Cardiac muscle cell (in vitro differentiated cells and primary cell): ENCODE measurements around the gene ZNF521. TPM values are rescaled to one million over a fixed set of nuclear protein-coding genes. Genes with fewer than 3 reads are reported as not detected.
A peak's percentile ranks its signal among the peaks of the same experiment; 100 is the strongest.

Experiments used
- DNase-seq, 2 donors: peaks; one replicate each; pipeline versions ENCODE4 v3.0.0 to v3.0.0-alpha.2; 2010 to 2017; ENCODE audit warnings: low read depth in 1 of 2, low spot score in 1 of 2
- H3K27ac ChIP-seq: fragments of 200-600 bp; sonication (generic); 2 replicates; pipeline ENCODE4 v1.5.1; 2016
- H3K27me3 ChIP-seq: fragments of 200-600 bp; sonication (generic); 2 replicates; pipeline ENCODE4 v1.6.0; 2016; ENCODE audit warnings: control low read depth
- H3K36me3 ChIP-seq: fragments of 200-600 bp; sonication (generic); 2 replicates; pipeline ENCODE4 v1.5.1; 2016; ENCODE audit warnings: control low read depth
- H3K4me1 ChIP-seq: fragments of 200-600 bp; sonication (generic); 2 replicates; pipeline ENCODE4 v1.8.1; 2017; ENCODE audit warnings: low read depth, mild to moderate bottlenecking, mixed run types
- H3K4me3 ChIP-seq: fragments of 200-600 bp; sonication (generic); 2 replicates; pipeline ENCODE4 v1.5.1; 2016; ENCODE audit warnings: mild to moderate bottlenecking
- H3K9me3 ChIP-seq: fragments of 200-600 bp; sonication (generic); 2 replicates; pipeline ENCODE4 v1.5.1; 2017; ENCODE audit warnings: low read depth, mild to moderate bottlenecking, control low read depth
- CTCF ChIP-seq: IDR thresholded peaks from 2 replicates; pipeline ENCODE4 v1.5.1; 2012; ENCODE audit warnings: low read depth, mild to moderate bottlenecking, low read length
- polyA plus RNA-seq: library from polyadenylated mRNA; unstranded; fragments of >200 nt; fragmentation: Nextera tagmentation; extraction: Ambion mirVana; gene quantifications from 2 replicates; pipeline ENCODE4 v1.2.1, GENCODE V29; 2016
- total RNA-seq: library from RNA; depleted of rRNA; stranded (reverse); fragments of >200 nt; gene quantifications from 2 replicates; pipeline ENCODE4 v1.2.3, GENCODE V29; 2016

The ZNF521 gene
- total and polyA plus RNA-seq, 2 experiments from 2014 or later = 34.2 to 442 TPM

- H3K27me3 ChIP-seq = no peaks in the 10 kb centered on the region
- no peak overlapping the region for H3K4me3 ChIP-seq
- no peaks in the 10 kb centered on the region for H3K9me3 ChIP-seq
- H3K27ac ChIP-seq = no peak overlapping the region
- DNase-seq = peak in 1 of 2 donors; percentile 28
- no peak for TF ChIP-seq CTCF
- H3K36me3 ChIP-seq = no peaks in the 10 kb centered on the region
- H3K4me1 ChIP-seq = peaks cover 47% of the 10 kb centered on the region
These were observed 5.4 kb downstream of the ZNF521 start for GRCh38 chr18:25346561-25346960.

- Histone ChIP-seq H3K9me3 (no peaks in the 10 kb centered on the region), H3K36me3 (no peaks in the 10 kb centered on the region), H3K27ac (no peak overlapping the region), H3K4me1 (peaks cover 47% of the 10 kb centered on the region), H3K4me3 (no peak overlapping the region), H3K27me3 (no peaks in the 10 kb centered on the region)
- no peak for DNase-seq
- TF ChIP-seq CTCF = no peak
These were observed 6.7 kb downstream of the ZNF521 start for GRCh38 chr18:25345081-25345866.

GRCh38 chr18:25341831-25342230 lies 10.1 kb downstream of the ZNF521 start:
- H3K27ac ChIP-seq = no peak overlapping the region
- H3K4me1 ChIP-seq = peaks cover 27% of the 10 kb centered on the region
- H3K4me3 ChIP-seq = no peak overlapping the region
- no peaks in the 10 kb centered on the region for H3K36me3 ChIP-seq
- no peak for DNase-seq
- H3K27me3 ChIP-seq = no peaks in the 10 kb centered on the region
- H3K9me3 ChIP-seq = no peaks in the 10 kb centered on the region
- TF ChIP-seq CTCF = no peak

GRCh38 chr18:25340762-25341161 lies 11.2 kb downstream of the ZNF521 start:
- no peaks in the 10 kb centered on the region for H3K27me3 ChIP-seq
- H3K27ac ChIP-seq = no peak overlapping the region
- no peaks in the 10 kb centered on the region for H3K9me3 ChIP-seq
- TF ChIP-seq CTCF = no peak
- H3K4me3 ChIP-seq = no peak overlapping the region
- H3K36me3 ChIP-seq = no peaks in the 10 kb centered on the region
- DNase-seq = no peak
- peaks cover 17% of the 10 kb centered on the region for H3K4me1 ChIP-seq

GRCh38 chr18:25335676-25336075 lies 16.3 kb downstream of the ZNF521 start:
- Histone ChIP-seq H3K4me3 (no peak overlapping the region), H3K27ac (no peak overlapping the region), H3K27me3 (no peaks in the 10 kb centered on the region), H3K9me3 (no peaks in the 10 kb centered on the region), H3K36me3 (no peaks in the 10 kb centered on the region), H3K4me1 (peaks cover 8% of the 10 kb centered on the region)
- no peak for DNase-seq
- no peak for TF ChIP-seq CTCF
